H9 (cell line): ENCODE data around the gene WDR70. TPM values are rescaled to one million over a fixed set of nuclear protein-coding genes. Genes with fewer than 3 reads are reported as not detected.

ENCODE experiments used
- DNase-seq: peaks from one replicate; pipeline ENCODE4 v3.0.0-alpha.2; 2017
- H2AFZ ChIP-seq: one replicate; pipeline ENCODE4 v1.6.1; 2013; ENCODE audit warnings: mild to moderate bottlenecking, low read length, control low read depth, moderate library complexity
- H2AK5ac ChIP-seq: 2 replicates; pipeline ENCODE4 v1.6.1; 2013; ENCODE audit warnings: low read length, control low read depth, mixed read lengths; ENCODE audit not compliant: insufficient read length
- H2BK120ac ChIP-seq: one replicate; pipeline ENCODE4 v1.6.1; 2013; ENCODE audit warnings: low read depth, mild to moderate bottlenecking, low read length, control low read depth, inconsistent platforms; ENCODE audit not compliant: poor library complexity, severe bottlenecking
- H2BK12ac ChIP-seq: 2 replicates; pipeline ENCODE4 v1.6.1; 2013; ENCODE audit warnings: low read length, control low read depth, mixed read lengths, low read depth; ENCODE audit not compliant: insufficient read length
- H2BK15ac ChIP-seq: 2 replicates; pipeline ENCODE4 v1.6.1; 2013; ENCODE audit warnings: low read depth, low read length, control low read depth
- H2BK20ac ChIP-seq: one replicate; pipeline ENCODE4 v1.6.1; 2013; ENCODE audit warnings: low read depth, mild to moderate bottlenecking, low read length, control low read depth, inconsistent platforms; ENCODE audit not compliant: poor library complexity, severe bottlenecking
- H2BK5ac ChIP-seq: 2 replicates; pipeline ENCODE4 v1.6.1; 2013; ENCODE audit warnings: low read length, control low read depth, mixed read lengths; ENCODE audit not compliant: insufficient read length
- H3K14ac ChIP-seq: 2 replicates; pipeline ENCODE4 v1.6.1; 2013; ENCODE audit warnings: low read length, control low read depth; ENCODE audit not compliant: insufficient read depth
- H3K18ac ChIP-seq: 2 replicates; pipeline ENCODE4 v1.6.1; 2013; ENCODE audit warnings: low read depth, mild to moderate bottlenecking, mixed read lengths, low read length, control low read depth; ENCODE audit not compliant: insufficient read length
- H3K23ac ChIP-seq: 2 replicates; pipeline ENCODE4 v1.6.1; 2013; ENCODE audit warnings: low read length, control low read depth, mixed read lengths, low read depth; ENCODE audit not compliant: insufficient read length
- H3K23me2 ChIP-seq: 2 replicates; pipeline ENCODE4 v1.6.1; 2013; ENCODE audit warnings: low read depth, mild to moderate bottlenecking, mixed read lengths, low read length, control low read depth; ENCODE audit not compliant: insufficient read length, poor library complexity, severe bottlenecking
- H3K27ac ChIP-seq: 2 replicates; pipeline ENCODE4 v1.5.1; 2013; ENCODE audit warnings: low read length, control low read depth, mixed read lengths, low read depth; ENCODE audit not compliant: insufficient read length
- H3K27me3 ChIP-seq: 2 replicates; pipeline ENCODE4 v1.6.1; 2013; ENCODE audit warnings: low read length, control low read depth, inconsistent platforms; ENCODE audit not compliant: insufficient read depth
- H3K4ac ChIP-seq: 2 replicates; pipeline ENCODE4 v1.6.1; 2013; ENCODE audit warnings: low read depth, mild to moderate bottlenecking, control low read depth, inconsistent platforms, low read length, moderate library complexity
- H3K4me1 ChIP-seq: 2 replicates; pipeline ENCODE4 v1.6.1; 2013; ENCODE audit warnings: low read length, control low read depth, inconsistent platforms; ENCODE audit not compliant: insufficient read depth
- H3K4me2 ChIP-seq: 2 replicates; pipeline ENCODE4 v1.6.1; 2013; ENCODE audit warnings: low read length, control low read depth, mixed read lengths; ENCODE audit not compliant: insufficient read length, insufficient read depth
- H3K56ac ChIP-seq: 2 replicates; pipeline ENCODE4 v1.6.1; 2013; ENCODE audit warnings: low read depth, mild to moderate bottlenecking, mixed read lengths, low read length, control low read depth; ENCODE audit not compliant: insufficient read length
- H3K79me1 ChIP-seq: 2 replicates; pipeline ENCODE4 v1.6.1; 2013; ENCODE audit warnings: low read depth, mild to moderate bottlenecking, moderate library complexity, low read length, control low read depth, inconsistent platforms; ENCODE audit not compliant: insufficient read depth, poor library complexity, severe bottlenecking
- H3K79me2 ChIP-seq: 2 replicates; pipeline ENCODE4 v1.6.1; 2013; ENCODE audit warnings: low read length, control low read depth, inconsistent platforms; ENCODE audit not compliant: insufficient read depth
- H3K9ac ChIP-seq: 2 replicates; pipeline ENCODE4 v1.6.1; 2013; ENCODE audit warnings: low read length, control low read depth, mixed read lengths; ENCODE audit not compliant: insufficient read length; ENCODE audit errors: extremely low read depth
- H3K9me3 ChIP-seq: one replicate; pipeline ENCODE4 v1.6.1; 2013; ENCODE audit warnings: low read depth, low read length, inconsistent platforms; ENCODE audit not compliant: control insufficient read depth
- H3T11ph ChIP-seq: one replicate; pipeline ENCODE4 v1.6.1; 2013; ENCODE audit warnings: mild to moderate bottlenecking, low read length, control low read depth, inconsistent platforms
- H4K20me1 ChIP-seq: one replicate; pipeline ENCODE4 v1.6.1; 2013; ENCODE audit not compliant: control insufficient read depth, insufficient read length, insufficient read depth
- H4K5ac ChIP-seq: 2 replicates; pipeline ENCODE4 v1.6.1; 2013; ENCODE audit warnings: low read depth, mild to moderate bottlenecking, mixed read lengths, low read length, control low read depth; ENCODE audit not compliant: insufficient read length
- H4K8ac ChIP-seq: replicated peaks from 2 replicates; pipeline ENCODE4 v1.6.1; 2013; ENCODE audit warnings: low read length, control low read depth, mixed read lengths, low read depth; ENCODE audit not compliant: insufficient read length
- H4K91ac ChIP-seq: 2 replicates; pipeline ENCODE4 v1.6.1; 2013; ENCODE audit warnings: low read depth, mild to moderate bottlenecking, moderate library complexity, mixed read lengths, low read length, control low read depth; ENCODE audit not compliant: insufficient read length
- H3K27ac Mint-ChIP-seq, 3 experiments: 2 replicates in 2 of 3; 3 replicates in 1 of 3; pipeline ENCODE4 v1.8.0; 2020 to 2021; ENCODE audit warnings: mixed read lengths in 3 of 3, mild to moderate bottlenecking in 1 of 3, moderate library complexity in 1 of 3
- H3K27me3 Mint-ChIP-seq: 2 replicates; pipeline ENCODE4 v1.8.0; 2021; ENCODE audit warnings: low read depth, mild to moderate bottlenecking, moderate library complexity, mixed read lengths
- H3K36me3 Mint-ChIP-seq, 3 experiments: 2 replicates in 2 of 3; 3 replicates in 1 of 3; pipeline ENCODE4 v1.8.0; 2020 to 2021; ENCODE audit warnings: low read depth in 3 of 3, mixed read lengths in 3 of 3; ENCODE audit not compliant: insufficient read depth in 1 of 3
- H3K4me1 Mint-ChIP-seq, 2 experiments: 2 replicates each; pipeline ENCODE4 v1.8.0; 2020; ENCODE audit warnings: mixed read lengths in 2 of 2
- H3K4me3 Mint-ChIP-seq, 2 experiments: 2 replicates in 1 of 2; 3 replicates in 1 of 2; pipeline ENCODE4 v1.8.0; 2020 to 2021; ENCODE audit warnings: mild to moderate bottlenecking in 2 of 2, mixed read lengths in 2 of 2, moderate library complexity in 1 of 2
- H3K9me3 Mint-ChIP-seq, 2 experiments: 2 replicates in 1 of 2; 3 replicates in 1 of 2; pipeline ENCODE4 v1.8.0; 2020; ENCODE audit warnings: mild to moderate bottlenecking in 2 of 2, mixed read lengths in 2 of 2, moderate library complexity in 1 of 2
- WGBS: extraction: QIAGEN DNeasy Blood & Tissue Kit; methylation state at CpG from one replicate; pipeline ENCODE4 v1.1.7; 2013; ENCODE audit warnings: missing lambda C conversion rate, low lambda C conversion rate, mixed read lengths; ENCODE audit not compliant: insufficient read length; ENCODE audit errors: extremely low coverage; 5-methylcytosine and 5-hydroxymethylcytosine counted together
- total RNA-seq: library from RNA; stranded (reverse); gene quantifications from 2 replicates; pipeline ENCODE4 v1.2.1, GENCODE V29; 2021
- TF ChIP-seq, protein P1 (sequence below): fragments of 200-600 bp; sonication (generic); conservative IDR thresholded peaks from 3 replicates; pipeline ENCODE4 v1.8.0; 2021; ENCODE audit warnings: antibody characterized with exemption, mild to moderate bottlenecking

WDR70 gene
- total RNA-seq, 1 experiment from 2014 or later = 38.1 TPM

DNA sequence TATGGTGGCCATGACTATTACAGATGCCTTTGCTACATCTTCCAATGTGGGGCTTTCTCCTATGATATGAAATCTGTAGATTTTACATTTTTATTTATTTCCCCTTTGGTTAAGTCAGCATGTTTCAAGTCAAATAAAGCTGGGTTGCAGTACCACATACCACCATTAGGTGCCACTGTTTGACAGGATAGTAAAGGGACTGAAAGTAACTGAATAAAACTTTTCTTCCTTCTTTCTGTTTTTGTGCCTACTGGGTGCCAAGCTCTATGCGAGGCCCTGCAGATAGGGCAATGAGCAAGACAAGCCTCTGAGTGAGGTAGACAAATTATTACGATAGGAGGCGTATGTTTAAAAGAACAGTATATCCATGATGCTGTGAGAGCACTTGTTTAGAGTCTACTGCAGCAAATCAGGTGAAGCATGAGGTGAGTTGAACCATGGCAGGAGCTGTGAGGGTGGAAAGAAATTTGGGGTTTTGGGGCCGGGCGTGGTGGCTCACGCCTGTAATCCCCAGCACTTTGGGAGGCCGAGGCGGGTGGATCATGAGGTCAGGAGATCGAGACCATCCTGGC, 395.9 kb downstream of the WDR70 start:
- Histone ChIP-seq H2AFZ (no peak overlapping the region), H3K27me3 (no peaks in the 10 kb centered on the region), H3K56ac (no peak overlapping the region), H3K14ac (no peak overlapping the region), H3K27ac (no peak overlapping the region), H3K23me2 (no peaks in the 10 kb centered on the region), H3K9ac (no peak overlapping the region), H3K4me2 (no peak overlapping the region), H3K18ac (no peak overlapping the region), H2BK5ac (no peak overlapping the region), H2BK120ac (no peak overlapping the region), H3K9me3 (no peaks in the 10 kb centered on the region), H3K4ac (no peak overlapping the region), H2BK20ac (no peak overlapping the region), H2AK5ac (no peak overlapping the region), H2BK15ac (no peak overlapping the region), H4K91ac (no peak overlapping the region), H3K23ac (no peak overlapping the region), H3K79me1 (no peaks in the 10 kb centered on the region), H4K20me1 (no peaks in the 10 kb centered on the region), H2BK12ac (no peak overlapping the region), H3K4me1 (no peaks in the 10 kb centered on the region), H4K8ac (no peak overlapping the region), H3K79me2 (no peaks in the 10 kb centered on the region), H3T11ph (no peak overlapping the region), H4K5ac (no peak overlapping the region)
- Mint-ChIP-seq H3K36me3 (peaks cover 5 to 17% (median 11%) of the 10 kb centered on the region in 3 experiments), H3K27ac (no peak overlapping the region), H3K9me3 (peaks cover 15 to 16% of the 10 kb centered on the region in 2 experiments), H3K4me1 (peaks cover 0 to 2% of the 10 kb centered on the region in 2 experiments; a peak in 1 of 4 replicates), H3K4me3 (no peak overlapping the region), H3K27me3 (no peaks in the 10 kb centered on the region; the same call in 1 of the 2 replicates)
- no peak for DNase-seq
- WGBS = no CpG with 5 or more reads among the region's 9 CpGs
- TF ChIP-seq, protein P1, sequence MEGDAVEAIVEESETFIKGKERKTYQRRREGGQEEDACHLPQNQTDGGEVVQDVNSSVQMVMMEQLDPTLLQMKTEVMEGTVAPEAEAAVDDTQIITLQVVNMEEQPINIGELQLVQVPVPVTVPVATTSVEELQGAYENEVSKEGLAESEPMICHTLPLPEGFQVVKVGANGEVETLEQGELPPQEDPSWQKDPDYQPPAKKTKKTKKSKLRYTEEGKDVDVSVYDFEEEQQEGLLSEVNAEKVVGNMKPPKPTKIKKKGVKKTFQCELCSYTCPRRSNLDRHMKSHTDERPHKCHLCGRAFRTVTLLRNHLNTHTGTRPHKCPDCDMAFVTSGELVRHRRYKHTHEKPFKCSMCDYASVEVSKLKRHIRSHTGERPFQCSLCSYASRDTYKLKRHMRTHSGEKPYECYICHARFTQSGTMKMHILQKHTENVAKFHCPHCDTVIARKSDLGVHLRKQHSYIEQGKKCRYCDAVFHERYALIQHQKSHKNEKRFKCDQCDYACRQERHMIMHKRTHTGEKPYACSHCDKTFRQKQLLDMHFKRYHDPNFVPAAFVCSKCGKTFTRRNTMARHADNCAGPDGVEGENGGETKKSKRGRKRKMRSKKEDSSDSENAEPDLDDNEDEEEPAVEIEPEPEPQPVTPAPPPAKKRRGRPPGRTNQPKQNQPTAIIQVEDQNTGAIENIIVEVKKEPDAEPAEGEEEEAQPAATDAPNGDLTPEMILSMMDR = peak; percentile 86
